GM19043 (cell line): ENCODE measurements around the gene VAV3.

Experiments
- ATAC-seq: cut with Tn5 transposase; IDR thresholded peaks from one replicate; pipeline ENCODE4 v1.9.1; 2021; ENCODE audit warnings: low read depth; ENCODE audit not compliant: unreplicated experiment

Gene VAV3

DNA sequence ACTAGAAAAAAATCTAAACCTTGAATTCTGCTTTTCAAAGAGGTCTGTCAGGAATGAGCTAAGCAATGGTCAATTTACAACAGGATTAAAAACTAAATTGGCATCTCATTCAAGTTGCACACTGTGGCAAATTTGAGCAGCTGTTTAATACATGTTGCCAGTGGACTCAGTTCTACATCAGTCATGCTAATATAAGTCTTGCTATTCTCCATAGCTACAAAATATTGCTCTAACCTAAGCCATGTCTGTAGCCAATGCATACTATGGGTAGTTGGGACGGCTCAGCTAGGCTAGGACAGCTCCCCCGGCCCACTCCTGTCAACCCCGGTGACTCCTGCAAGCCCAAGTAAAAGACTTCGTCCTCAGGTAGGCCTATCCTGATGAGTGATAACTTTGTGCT lies 10.9 kb upstream of the VAV3 start:
- no peak for ATAC-seq

DNA sequence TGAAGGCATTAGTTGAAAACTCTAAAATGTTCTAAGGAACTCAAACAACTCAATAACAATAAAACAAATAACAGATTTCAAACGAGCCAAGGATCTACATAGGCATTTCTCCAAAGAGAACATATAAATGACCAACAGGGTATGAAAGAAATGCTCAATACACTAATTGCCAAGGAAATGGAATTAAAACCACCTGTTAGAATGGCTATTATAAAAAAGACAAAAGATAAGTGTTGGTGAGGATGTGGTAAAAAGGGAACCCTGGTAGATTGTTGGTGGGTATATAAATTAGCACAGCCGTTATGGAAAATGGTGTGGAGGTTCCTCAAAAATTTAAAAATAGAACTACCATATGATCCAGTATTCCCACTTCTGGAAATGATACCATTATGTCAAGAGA lies 9.1 kb upstream of the VAV3 start:
- ATAC-seq, result no peak

DNA sequence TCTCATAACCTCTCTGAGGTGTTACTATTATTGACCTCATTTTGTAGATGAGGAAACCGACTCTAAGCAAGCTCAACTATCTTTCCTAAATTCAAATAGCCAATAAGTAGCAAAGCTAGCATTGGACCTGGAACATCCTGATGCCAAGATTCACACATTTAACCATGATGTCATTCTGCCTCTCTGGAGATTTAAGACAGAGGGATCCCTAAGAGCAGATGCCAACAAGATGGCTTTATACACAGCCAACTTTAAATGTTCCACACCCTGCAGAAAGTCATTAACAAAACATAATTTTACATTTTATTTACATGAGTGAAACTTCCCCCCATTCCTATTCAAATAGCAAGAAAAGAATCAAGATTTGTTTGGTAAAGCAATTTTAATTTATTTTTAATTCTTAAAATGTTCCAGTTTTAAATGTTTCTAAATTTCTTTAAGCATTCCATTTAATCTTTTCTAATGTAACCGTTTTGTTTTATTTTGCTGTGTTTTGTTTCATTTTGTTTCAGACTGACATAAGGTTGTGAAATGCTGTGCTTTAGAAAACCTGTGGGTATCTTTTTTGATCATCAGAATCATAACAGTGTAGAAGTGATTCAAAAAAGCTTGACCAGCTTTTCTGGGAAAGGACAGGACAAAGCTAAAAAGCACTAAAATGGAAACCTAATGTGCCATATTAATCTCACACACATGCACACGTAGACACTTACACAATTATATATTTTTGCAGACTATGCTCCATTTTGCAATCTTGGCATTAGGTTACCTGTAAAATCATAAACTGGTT lies 7.6 kb upstream of the VAV3 start:
- no peak for ATAC-seq

DNA sequence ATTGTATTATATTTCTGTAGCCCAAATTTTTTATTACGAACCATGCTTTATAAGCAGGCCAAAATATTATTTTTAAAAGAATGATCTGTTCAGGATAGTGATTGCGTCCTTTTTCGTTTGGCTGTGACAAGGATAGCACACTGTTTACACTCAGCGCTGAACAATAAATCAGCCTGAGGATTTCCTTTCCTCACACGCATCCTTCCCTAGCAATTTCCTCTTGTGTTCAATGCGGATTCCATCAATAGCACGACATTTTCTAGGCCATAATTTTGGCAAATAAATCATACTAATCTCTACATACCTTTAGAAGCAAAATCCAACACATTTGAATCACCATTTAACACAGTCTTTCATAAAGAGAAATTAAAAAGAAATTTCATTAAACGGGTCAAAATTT lies 1.6 kb upstream of the VAV3 start:
- no peak for ATAC-seq

DNA sequence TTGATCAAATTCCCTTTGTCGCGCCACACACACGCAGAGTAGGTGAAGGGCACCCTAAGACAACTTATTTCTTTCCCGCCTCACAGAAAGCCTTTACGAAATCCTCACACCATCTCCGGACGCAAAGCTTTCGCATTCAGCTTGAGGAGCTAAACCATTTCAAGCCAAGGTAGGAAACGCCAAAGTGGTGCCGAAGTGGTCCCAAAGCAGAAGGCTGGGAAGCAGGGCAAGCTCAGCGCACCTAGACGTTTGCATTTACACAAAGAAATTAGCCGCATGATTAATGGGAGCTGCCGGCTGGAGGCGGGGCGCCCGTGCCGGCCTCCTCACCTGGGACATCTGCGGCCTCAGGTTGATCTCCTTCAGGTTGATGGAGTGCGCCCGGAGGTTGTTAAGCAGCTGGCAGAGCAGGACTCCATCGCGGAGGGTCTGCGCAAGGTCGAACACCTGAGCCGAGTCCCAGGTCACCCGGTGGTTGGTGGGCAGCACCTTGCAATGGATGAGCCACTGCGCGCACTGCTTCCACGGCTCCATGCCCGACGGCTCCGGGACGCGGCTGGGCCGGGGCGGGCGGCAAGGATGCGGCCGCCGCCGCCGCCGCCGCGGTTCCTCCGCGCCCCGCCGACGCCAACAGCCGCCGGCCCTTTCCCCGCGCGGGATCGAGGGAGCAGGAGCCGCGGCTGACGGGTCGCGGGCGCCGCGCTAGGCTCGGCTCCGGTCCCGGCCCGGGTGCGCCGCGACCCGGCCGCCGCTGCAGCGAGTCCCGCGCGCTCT lies 457 bp downstream of the VAV3 start:
- no peak for ATAC-seq

DNA sequence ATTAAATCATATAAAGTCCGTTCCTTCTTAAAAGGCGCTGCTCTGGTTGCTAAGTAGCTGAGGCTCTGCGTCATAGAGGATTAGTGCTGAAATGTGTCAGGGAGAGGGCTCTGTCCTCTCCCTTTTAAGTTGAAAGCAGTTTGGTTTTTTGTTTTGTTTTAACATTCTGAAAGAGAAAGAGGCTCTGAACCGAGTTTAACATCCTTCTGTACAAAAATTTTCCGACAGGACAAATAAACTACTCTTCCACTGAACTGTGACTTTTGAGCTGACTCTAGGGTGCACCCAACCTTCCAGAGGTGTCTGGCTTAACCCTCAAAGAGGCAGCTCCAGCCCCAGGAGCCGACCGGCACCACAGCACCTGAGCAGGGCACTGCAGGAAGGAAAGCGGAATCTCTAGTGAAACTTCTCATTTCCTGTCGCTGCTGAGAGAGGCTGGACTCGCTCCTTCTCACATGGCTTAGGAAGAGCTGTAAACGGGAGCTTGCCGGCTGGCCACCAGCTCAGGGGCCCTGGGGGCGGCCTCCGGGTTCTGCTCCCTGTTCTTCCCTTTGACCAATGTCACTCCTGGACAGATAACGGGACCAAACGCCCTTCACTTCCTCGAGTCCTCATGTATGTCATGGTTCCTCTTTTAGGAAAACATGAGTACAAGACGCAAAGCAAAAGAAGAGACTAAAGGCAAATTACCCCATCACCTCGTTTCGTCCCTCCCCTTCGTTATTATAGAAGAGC lies 1.2 kb downstream of the VAV3 start:
- peak; percentile 79 for ATAC-seq

DNA sequence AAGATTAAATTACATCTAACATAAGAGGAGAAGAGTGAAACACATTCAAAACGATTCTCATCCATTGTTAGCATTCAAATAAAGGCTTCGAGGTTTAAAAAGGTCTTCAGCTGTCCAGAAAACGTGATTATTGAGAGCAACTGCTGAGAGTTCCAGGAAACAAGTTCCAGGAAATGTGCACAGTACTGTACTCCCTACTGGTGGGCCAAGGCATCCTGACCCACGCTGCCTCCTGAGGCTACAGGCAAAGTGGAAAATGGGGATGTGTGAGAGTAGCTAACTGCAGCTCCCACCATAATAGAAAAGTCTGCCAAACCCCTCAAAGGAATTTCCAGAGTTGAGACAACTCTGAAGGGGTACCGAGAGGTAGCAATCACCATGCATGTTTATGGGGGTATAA lies 2.0 kb downstream of the VAV3 start:
- no peak for ATAC-seq

DNA sequence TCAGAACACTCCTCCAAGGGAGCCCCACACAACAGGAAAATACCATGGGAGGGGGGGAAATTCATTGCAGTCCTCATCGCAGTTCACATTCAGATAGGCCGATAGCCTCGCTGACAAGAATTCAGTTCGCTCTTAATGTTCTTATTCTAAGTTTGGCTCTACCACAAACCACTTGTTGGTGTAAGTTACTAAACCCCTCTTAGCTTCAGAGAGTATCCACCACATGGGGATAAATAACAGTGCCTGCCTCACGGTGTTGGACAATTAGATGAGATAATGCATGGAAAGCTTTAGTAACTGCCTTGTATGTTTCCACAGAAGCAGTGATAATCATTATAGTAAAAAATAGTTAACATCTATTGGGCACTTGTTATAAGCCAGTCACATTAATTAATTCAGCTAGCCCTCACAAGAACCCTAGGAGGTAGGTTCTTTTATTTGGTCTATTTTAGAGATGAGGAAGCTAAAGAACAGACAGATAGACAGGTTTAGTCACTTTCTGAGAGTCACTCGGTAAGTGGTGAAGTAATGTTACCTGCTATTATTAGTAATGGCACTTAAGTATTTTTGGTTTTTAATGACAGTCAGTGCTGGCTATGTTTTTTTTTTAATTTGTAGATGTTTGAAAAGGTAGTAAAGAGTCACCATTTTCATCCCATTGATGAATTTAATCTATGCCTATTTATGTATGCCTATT lies 10.1 kb downstream of the VAV3 start:
- ATAC-seq, result no peak

DNA sequence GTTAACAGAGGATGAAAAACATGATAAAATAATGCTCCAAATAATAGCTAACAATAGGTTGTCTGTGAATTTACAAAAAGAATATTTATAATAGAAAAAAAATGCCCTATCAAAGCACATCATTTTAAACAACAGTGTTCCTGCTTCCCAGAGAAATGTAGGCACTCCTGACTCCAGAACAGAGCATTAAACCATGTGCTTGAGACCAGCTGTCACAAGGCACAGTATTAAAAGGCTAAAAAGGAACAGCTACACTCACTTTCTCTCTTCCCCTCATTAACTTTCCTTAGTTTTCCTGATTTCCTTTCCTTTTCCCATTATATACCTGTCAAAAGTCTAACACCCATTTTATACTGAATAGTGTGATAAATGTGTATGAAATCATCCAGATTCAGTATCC lies 10.9 kb downstream of the VAV3 start:
- ATAC-seq, result no peak

DNA sequence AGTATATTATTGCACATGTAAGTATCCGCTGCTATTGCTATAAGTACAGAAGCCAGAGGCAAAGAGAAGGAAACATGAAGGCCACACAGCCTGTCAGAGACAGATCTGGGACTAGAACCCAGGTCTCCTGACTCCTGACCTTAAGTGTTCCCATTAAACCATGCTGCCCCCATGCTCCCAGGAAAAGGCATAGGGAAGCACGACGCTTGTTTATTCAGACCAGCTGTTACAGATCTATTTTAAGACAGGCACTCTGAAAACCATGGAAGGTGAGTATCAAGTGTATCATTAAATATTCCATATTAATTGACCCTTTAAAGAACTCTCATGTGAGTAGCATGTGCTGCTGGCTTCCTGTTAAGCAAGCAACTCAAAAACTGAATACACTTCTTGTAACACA lies 11.4 kb downstream of the VAV3 start:
- no peak for ATAC-seq

DNA sequence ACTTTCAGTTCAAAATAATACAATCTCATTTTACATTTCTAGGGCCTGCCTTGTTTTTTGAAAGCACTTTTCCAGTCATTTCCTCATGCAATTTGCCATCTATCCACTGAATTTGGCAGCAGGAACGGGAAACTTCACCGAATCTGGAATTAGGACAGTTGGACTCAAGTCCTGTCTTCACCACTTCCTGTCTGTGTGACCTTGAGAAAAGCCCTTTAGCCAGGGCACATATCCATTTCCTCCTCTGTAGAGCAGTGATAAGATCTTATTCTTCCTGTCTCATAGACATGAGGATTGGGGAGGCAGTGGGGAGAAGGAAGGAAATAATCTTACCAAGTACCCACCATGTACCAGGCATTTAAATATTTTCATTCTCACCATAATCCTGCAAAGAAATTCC lies 12.0 kb downstream of the VAV3 start:
- ATAC-seq, result no peak

DNA sequence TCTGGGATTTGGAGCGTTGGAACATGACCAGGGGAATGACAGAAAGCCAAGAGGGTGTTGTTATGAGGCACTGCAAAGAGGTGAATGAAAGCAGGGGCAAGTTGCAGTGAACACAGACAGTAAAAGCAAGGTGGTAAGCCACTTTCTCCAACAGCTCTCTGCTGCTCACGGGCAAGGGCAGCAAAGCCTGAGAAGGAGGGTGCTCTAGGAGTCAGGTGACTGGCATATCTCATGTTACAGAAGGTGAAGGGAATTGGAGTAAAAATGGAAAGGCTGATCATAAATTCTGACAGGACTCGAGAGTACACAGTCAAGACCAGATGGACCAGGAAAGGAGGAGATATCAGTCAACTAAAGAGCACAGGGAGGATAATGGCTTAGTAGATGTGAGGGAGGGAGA lies 14.5 kb downstream of the VAV3 start:
- no peak for ATAC-seq

DNA sequence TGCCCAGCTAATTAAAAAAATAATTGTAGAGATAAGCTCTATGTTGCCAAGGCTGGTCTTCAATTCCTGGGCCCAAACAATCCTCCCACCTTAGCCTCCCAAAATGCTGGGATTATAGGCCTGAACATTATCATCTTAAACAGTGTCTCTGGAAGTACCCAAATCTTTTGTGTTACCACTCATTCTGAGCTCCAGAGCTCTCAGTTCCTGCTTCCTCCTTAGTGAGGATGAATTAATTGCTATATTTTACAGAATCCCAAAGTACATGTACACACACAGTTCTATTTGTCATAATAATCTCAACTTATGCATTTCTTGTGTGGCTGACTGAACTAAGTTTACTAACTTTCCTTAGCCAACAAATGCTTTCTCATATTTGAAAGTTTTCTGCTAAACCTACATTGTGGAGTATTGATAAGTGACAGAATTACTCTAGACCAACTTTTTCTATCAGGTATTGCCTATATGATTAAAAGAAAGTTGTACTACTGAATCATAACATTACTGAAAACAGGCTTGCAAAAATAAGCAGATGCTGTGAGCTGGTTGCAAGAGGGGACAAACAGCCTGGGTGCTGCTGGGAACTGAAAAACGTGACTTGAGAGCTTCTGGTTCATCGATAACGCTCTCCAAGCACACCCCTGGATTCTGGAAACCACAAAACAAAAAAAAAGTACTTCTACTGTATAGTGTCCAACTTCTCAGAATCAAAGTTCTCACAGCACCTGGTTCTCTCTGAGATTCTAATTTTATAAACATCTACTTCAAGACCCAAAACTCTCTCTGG lies 15.3 kb downstream of the VAV3 start:
- peak; percentile 77 for ATAC-seq

DNA sequence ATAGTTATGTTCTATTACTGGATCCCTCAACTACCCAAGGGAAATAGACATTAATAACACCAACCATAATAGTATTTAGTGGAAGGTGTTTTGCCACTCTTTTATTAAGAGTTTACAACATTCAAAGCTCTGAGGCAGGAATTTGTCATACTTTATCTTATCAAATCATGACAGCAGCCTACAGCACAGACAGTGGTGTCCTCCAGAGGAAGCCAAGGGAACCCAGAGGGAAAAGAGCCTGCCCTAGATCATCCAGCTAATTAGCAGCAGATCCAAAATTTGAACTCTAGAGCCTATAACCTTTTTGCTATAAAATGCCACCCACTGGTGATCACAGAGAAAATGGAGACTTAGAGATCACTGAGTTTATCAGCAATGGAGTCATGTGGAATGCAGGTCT lies 18.2 kb downstream of the VAV3 start:
- no peak for ATAC-seq

DNA sequence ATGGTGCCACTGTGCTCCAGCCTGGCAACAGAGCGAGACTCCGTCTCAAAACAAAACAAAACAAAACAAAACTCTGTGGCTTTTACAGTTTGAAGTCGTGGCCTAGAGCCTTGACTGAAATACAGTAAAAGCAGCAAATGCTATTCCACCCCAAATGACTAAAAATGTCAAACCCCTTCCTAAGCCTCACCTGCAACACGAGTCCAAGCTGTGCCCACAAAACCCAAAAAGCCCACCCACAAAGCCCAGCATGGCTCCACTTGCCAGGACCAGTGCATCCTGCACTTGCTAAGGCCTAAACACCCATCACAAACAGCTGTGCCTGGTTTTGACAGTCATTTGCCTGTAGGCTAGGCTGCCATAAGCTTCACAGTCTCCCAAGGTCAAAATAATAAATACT lies 21.3 kb downstream of the VAV3 start:
- ATAC-seq, result no peak

DNA sequence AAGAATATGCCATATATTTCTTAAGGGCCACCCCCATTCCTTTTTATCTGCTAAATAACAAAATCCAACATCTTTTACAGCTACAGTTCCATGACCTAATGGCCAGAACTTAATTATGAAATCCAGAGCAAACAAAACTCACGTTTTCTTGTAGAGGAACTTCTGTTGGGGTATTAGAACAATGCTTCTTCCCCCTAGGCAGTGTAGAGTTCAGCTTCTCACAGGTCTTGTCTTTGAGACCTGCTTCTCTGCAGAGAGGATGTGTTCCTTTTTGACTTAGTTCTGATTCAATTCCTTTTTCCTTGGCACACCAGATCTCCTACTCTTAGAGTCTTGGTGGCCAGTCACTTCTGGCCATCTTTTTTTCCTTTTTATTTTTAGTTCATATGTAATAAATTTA lies 22.2 kb downstream of the VAV3 start:
- ATAC-seq, result no peak

DNA sequence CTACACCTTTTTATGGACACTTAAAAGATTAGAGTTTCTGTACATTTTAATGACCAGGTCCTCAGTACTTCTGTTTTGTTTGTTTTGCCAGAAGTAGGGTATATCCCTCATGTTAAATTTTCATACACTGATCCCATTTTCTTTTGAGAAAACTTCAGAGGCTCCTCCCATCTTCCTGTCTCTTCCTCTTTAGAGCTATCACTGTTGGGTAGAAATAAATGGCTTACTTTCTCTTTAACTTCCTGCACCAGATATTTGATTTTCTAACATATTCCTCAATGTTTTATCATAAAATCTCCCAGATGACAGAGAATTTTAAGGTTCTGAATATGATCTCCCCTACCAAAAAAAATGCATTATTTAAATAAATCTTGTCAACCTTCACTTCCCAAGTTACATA lies 23.4 kb downstream of the VAV3 start:
- ATAC-seq, result no peak

DNA sequence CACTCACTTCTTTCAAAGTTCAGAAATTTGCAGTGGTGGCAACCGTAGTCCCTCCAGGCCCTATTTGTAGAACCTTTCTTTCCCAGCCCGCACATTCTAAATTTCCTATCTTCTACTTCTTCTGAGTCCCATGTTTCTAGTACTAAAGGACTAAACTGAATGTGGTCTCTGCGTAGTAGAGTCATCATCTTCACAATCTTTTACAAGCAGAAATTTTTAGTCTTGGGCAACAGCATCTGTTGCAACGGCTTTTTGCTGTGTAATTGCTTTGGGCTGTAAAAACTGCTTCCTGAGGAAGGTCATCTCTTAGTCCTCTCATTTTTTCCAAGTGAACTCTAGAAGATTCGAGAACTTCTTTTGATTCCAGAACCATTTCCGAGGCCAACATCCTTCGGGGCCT lies 23.9 kb downstream of the VAV3 start:
- no peak for ATAC-seq

DNA sequence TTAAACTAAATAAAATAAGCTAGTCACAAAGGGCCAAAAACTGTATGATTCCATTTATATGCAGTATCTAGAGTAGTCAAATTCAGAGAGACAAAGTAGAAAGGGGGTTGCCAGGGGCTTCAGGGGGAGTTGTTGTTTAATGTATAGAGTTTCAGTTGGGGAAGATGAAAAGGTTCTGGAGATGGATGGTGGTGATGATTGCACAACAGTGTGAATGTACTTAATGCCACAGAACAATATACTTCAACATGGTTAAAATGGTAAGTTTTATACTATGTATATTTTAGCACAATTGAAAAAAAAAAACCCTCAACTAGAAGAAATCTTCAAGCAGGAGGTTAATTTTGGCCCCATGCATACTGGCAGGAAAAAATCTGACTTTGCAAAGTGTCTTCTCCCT lies 24.3 kb downstream of the VAV3 start:
- ATAC-seq, result no peak

DNA sequence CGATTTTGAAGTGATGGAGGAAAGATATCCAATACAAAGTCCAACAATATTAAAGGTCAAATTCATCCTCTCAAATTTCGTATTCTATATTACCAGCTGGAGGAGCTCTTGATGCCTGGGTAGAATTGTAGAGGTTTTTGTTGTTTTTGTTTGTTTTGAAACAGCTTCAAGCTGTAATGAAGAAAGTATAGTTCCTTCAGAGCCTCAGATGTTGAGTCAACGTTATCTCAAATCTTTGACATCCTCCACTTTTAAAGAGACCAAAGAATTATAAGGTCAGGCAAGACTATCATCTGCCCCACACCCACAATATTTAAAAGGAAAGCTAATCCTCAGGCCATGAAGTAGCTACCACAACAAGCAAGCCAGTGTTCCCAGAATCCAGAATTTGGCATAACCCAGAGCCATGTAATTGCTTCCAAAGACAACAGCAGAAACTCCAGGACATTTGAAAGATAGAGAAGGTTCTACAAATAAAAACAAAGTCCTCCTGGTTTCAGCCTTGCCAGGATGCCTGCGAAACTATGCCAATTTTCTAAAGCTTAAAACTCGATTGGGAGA lies 24.9 kb downstream of the VAV3 start:
- no peak for ATAC-seq
